ENCODE results near the gene ZNF618.

DNA sequence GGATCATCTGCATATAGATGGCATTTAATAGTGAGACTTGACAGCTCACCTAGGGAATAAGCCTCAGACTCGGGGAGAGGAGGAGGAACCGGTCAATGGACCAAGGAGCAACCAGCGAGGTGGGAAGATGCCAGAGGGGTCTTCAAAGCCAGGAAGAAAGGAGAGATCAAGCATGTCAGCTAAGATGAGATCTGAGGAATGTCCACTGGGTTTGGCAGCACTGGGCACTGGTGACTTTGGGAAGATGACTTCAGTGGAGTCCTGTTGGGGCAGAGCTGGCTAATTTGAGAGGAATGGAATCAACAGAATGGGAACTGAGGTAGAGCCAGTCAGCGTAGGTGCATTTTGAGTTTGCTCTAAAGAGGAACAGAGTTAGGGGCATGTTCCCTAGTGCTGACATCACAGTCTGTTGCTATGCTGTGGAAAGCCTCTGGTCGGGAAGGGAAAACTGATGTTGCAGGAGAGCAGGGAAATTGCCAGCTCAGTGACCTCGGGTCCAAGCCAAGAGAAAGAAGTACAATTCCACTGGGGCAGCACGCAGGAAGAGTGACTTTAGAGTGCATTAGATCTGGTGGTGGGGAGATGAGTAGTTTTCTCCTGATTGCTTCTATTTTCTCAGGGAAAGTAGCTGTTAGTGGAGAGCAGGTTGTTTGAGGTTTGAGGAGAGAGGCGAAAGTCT lies 56.9 kb downstream of the ZNF618 start:
- TF ChIP-seq, protein P1, sequence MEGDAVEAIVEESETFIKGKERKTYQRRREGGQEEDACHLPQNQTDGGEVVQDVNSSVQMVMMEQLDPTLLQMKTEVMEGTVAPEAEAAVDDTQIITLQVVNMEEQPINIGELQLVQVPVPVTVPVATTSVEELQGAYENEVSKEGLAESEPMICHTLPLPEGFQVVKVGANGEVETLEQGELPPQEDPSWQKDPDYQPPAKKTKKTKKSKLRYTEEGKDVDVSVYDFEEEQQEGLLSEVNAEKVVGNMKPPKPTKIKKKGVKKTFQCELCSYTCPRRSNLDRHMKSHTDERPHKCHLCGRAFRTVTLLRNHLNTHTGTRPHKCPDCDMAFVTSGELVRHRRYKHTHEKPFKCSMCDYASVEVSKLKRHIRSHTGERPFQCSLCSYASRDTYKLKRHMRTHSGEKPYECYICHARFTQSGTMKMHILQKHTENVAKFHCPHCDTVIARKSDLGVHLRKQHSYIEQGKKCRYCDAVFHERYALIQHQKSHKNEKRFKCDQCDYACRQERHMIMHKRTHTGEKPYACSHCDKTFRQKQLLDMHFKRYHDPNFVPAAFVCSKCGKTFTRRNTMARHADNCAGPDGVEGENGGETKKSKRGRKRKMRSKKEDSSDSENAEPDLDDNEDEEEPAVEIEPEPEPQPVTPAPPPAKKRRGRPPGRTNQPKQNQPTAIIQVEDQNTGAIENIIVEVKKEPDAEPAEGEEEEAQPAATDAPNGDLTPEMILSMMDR (optimal IDR thresholded peaks at IDR 0.05 in 1 of 3, IDR thresholded peaks at IDR 0.05 in 1 of 3, conservative IDR thresholded peaks at IDR 0.05 in 1 of 3; ENCODE audit: extremely low read depth in 1 of 3, insufficient read depth in 2 of 3, low read length in 3 of 3): no peak
- TF ChIP-seq EZH2 (IDR thresholded peaks at IDR 0.05; ENCODE audit: low read length): no peak
